Activated gamma-delta T cell treated with Interleukin-2 at 50 U/mL for 16 hours (primary cell): ENCODE measurements around the gene DPP4.
A peak's percentile ranks its signal among the peaks of the same experiment; 100 is the strongest.

Experiments
- DNase-seq: peaks from one replicate; pipeline ENCODE4 v3.0.0-alpha.2; 2020

The DPP4 gene

DNA sequence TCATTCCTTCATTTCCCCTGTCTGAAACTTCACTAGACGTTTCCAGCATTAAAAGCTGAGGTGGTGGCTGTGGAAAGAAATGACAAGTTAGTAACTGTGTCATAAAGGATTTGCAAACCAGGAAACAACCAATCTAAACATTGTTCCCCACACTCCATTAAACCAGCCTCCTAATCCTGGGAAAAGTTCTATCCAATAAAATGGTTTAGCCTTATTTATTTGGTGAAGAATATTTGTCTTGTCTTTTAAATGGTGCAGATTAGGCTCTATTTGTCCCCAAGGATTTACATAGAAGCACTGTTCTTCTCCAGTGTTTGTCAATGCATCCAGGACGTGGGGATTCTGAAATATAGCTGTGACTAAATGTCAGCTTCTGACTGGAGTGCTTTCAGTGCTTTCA is 10.5 kb upstream of the DPP4 start:
- DNase-seq, result no peak

DNA sequence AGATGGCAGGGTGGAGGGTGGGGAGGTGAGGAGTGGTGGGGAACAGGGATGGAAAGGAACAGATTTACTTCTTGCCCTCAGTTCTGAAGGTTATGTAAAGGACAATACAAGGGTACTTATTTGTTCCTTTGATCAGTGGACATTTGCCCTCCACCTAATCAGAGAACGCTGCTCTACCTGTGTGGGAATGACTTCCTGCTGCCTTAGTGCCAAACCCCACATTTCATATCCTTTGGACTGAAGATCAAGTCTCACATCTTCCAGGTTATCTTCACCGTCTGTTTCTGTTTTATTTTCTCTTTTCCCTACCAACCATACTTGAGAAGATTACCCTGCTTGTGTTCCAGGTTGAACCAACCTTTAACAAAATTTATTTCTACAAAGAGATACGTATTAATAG is 8.7 kb upstream of the DPP4 start:
- DNase-seq, result no peak

DNA sequence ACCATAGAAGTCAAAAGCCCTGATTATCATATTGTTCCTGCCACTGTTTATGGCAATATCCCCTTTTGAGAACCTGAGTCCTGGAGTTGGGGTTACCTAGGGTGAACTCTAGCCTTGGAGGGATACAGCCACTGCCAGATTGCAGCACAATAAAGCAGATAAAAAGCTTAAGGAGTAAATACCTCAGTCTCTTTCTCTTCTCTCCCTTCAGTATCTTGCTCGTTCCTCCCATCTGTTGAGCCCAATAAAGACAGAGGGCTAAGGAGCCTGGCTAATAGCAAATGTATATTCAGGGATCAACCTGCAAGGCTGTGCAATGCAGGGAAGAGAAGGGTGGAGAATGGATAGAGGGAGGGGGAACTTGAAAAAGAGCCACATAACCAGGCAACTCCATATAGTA is 8.0 kb upstream of the DPP4 start:
- no peak for DNase-seq

DNA sequence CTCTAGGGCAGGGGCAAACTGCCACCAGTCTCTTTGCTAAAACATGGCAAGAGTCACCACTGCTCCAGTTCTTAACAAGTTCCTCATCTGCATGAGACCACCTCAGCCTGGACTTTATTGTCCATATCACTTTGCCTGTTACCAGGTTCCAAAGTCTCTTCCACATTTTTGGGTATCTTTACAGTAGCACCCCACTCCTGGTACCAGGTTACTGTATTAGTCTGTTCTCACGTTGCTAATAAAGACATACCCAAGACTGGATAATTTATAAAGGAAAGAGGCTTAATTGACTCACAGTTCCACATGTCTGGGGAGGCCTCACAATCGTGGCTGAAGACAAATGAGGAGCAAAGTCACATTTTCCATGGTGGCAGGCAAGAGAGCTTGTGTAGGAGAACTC is 5.5 kb upstream of the DPP4 start:
- DNase-seq, result no peak

DNA sequence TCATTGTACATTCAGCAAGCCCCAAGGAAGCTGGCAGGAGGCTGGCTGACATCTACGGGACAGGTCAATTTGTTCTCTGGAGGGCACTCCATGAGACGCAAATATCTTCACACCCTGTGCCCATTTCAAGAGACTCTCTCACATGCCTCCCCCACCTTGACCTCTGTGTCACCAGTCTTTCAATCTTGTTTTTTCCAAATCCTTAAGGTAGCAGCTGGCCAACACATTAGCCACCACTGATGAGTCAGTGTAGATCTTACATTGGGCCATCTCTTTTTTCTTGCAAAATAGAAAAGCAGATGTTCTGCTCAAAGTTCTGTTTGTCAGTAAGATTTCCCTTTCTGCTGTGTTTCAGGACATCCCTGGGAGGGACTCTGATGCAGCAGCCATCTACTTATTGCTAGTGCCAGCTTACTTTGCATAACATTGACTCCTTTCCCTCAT is 1.7 kb upstream of the DPP4 start:
- DNase-seq, result no peak

DNA sequence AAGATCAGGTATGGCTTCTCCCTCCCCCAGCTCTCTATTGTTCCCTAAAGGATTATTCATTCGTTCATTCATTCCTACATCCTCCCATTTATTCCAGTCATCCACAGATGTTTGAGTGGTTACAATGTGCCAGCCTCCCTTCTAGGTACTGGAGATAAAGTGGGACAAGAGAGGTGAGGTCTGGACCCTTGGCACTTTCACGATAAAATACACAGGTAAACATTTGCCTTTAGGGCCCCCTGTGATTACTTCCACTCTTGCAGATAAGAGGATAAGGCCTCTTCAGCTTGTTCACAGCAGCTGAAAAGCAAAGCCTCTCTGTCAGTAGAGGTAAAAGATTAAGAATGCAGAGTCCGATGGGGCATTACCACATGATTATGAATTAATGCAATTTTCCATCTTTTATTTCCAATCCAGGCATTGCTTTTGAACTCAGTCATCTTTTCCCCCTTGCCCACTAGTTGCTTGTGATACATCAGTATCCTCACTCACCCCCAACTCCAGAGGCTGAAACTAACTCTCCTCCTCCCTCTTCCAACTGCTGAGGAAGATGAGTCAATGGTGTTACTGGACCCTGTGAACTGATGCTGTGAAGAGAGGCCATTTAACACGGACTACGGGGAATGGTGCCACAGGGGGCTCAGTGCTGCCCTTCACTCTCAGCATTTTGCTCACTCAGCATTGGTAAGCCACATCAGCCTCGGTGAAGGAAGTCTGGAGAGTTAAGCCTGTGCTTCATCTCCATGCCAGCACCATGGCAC is 1.1 kb upstream of the DPP4 start:
- no peak for DNase-seq

DNA sequence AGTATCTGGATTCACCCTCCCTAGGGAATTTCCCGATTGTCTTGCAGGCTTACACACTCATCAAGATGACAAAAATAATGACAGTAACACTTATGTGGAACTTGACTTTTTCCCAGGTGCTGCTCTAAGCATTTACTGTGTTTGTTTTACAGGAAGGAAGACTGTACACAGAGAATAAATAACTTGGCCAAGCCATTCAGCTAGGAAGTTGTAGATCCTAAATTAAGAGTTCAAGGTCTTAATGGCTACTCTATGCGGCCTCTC is 549 bp upstream of the DPP4 start:
- DNase-seq, result no peak

DNA sequence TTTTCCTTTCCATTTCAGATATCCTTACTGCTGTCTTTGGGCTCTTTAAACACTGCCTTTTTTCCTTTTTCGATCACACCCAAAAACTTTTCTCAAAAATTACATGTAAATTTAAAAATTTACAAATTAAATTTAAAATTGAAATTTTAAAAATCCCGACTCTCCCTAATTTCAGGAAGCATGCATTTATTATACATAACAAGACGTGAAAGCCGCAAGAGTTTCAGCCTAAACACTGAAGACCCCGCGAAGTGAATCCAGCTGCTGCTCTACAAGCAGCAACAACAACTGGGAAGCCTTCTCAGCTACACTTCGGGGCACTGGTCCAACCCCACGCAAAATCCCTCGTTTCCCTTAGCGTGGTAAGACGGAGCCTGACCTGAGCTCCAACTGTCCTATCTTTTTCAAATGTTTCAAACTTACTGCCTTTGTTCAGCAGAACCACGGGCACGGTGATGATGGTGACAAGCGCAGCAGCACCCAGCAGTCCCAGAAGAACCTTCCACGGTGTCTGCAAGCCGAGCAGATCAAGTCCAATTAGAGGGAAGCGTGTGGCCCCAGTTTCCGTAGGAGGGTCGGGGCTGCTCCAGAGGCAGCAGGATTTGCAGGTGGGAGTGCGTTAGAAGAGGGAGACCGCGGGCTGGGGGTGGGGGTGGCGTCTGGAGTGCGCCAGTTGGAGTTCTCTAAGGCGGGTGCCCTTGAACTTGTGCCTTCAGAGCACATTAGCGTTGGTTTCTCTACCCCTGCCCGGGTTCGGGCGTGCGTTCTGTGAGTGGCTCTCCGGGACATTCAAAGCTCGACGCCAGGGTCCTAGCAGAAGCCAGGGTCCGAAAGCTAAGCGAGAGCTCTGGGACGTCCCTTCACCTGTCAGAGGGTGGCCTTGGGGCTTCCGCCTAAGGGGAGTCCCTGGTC is 783 bp downstream of the DPP4 start:
- DNase-seq, result peak; percentile 6

DNA sequence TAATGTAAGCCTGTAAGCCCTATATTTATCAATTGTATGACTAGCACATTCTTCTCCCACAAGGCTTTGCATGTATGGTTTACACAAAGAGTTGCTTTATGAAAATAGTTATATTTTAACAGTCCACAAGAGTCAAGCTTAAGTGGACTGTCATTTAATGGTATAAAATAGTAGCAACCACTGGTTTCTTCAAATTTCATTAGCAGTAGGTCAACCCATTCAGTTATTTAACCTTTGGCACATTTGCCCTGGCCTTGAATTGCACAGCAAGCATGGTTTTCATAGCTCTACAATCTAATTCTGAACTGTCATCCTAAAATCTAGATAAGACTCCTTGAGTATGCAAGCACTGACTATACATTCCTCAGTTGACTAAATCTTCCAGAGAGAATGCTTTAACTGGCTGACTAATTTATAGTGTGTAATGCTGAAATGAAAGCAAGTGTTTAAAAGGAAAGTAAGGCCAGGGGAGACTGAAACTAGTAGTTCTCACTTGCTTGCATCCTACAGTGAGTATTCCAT is 1.8 kb downstream of the DPP4 start:
- no peak for DNase-seq

DNA sequence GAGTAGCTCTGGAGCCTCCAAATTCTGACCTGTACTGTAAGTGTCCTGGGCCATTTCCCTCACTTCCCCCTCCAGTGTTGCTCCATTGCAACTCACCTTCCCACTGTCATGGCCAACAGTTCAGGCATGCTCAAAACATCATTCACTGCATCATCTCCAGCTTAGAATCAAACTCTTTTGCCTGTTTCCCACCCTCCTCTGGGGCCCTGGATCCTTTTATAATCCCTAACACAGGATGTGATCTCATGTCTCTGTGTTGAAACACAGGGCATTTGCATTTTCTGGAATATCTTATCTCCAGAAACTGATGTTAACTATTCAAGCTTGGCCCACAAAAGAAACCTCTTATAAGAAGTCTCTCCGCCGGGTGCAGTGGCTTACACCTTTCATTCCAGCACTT is 3.0 kb downstream of the DPP4 start:
- DNase-seq, result no peak

DNA sequence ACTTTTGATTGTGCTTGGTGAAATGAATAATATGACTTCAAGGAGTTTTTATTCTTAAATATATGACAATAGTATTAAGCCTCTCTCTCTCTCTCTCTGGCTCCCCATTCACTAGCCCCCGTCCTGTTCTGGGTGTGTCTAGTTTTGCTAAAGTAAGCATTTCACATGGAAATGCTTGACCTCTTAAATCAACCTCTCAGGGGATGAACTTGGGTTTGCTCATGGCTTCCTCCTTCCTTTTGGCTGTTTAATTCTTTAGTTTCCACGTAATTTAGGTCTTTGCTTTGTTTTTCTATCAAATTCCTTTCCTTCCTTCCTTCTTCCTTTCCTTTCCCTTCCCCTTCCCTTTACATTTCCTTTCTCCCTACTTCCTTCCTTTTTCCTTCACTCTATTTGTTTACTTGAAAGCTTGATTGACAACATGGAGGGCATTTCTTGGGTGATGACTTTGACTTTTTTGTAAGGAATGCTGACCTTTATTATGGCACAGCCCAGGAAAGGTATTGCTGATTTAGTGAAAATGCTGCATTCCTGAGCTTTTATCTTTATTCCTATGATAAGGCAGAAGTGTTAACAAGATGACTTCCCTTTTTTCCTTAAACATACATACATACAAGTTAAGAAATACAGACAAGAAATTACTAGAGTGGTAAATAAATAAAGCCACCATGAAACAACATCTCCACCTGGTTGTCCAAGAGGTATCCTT is 3.6 kb downstream of the DPP4 start:
- no peak for DNase-seq

DNA sequence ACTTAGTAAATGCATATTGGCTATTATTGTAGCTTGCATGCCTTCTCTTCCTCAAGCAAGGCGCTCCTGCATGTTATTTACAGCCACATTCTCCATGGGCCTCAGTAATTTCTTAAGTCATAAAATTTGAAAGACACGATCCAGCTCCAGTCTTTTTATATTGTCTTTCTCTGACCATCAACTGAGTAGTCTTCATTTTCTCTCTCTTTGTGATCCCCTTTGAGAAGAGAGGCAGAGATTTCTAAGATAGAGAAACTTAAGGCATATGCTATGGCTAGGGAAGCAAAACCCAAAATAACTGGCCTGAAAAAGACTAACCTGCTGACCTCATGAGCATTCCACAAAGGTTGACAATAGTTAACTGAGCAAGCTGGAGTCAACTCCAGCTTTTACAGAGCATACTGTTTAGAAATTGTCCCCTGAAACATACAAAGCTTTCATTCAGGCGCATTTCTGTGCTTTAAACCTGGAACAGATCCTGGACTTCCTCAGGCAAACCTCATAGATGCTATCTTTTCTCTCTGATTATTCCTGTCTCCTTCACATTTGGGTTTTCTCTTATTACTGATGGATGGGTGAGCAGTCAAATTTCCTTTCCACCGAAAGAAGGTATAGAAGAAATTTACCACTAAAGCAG is 4.6 kb downstream of the DPP4 start:
- DNase-seq, result no peak

DNA sequence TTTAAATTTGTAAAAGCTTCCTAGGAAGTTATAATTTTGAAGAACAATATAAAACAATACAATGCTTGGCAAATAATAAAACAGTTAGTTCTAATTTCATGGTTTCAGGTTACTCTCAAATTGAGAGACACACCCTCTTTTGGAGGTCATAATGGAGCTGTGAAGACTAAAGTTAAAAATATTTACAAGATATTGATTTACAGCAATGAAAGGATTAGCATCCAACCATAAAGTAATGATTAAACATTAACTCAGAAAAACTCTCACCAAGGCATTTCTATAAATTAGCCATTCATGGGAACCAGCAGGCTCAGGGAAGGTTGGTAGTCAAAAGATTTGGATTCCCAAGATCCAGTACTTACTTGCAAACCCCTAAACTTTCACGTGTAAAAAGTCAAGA is 6.4 kb downstream of the DPP4 start:
- DNase-seq, result no peak

DNA sequence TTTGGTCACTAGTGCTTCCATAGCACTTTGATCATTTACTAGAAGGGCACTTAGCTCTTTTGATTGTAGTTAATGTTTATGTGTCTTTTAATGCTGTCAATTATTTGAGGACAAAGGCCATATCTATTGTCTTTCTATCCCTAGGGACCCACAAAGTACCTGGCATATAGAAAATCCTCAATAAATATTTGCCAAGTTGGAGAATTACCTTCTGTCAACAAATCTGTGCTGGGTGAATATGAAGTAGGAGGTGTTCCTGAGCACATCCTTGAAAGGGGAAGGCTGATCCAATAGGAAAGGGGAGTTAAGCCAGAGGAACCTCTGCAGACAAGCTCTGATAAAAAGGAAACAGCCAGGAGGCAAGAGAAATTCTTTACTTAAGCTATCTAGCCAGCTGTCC is 8.2 kb downstream of the DPP4 start:
- DNase-seq, result no peak

DNA sequence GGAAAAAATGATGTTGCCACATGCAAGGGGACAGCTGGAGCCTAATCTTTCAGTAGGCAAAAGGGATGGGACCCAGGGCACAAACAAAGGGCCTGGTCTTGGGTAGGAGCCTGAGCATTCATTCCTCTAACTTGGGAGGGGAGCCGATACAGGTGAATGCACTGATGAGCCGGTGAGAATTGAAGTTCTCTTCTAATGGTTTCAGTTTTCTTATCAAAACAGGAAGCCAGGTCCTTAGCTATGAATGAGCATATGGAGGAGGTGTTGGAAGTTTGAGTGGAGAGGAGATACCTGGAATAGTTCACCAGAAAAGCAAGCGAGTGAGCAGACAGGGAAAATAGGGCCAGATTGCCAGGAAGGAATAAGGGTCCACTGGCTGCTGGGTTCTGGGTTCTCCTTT is 10.1 kb downstream of the DPP4 start:
- no peak for DNase-seq

DNA sequence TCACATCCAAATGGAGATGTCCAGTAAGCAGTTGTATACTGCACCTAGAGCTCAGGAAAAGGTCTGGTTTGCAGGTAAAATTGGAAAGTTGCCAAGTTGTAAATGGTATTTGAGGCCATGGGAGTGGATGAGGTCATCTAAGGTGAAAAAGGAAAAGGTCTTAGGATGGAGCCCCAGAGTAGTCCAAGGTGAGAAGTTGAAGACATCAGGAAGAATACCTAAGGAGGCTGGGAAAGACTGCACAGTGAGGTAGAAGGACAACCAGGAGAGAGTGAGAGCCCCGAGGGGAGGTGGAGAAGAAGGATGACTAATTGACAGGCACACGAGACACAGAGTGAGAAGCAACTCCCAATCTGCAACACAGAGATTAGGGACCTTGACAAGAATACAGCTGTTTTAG is 10.7 kb downstream of the DPP4 start:
- no peak for DNase-seq

DNA sequence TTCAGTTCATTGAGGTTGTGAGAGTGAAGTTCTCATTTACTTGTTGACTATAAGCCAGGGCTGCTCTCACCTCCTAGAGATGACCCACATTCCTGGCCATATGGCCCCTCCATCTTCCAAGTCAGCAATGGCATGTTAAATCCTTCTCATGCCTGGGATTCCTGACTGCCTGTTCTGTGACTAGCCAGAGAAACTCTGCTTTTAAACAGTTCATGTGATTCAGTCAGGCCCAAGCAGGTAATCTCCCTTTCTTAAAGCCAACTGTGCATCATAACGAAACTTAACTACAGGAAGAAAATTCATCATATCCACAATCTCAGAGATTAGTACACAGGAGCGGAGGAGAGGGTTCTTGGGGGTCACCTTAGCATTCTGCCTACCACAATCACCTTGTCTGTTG is 11.5 kb downstream of the DPP4 start:
- no peak for DNase-seq

DNA sequence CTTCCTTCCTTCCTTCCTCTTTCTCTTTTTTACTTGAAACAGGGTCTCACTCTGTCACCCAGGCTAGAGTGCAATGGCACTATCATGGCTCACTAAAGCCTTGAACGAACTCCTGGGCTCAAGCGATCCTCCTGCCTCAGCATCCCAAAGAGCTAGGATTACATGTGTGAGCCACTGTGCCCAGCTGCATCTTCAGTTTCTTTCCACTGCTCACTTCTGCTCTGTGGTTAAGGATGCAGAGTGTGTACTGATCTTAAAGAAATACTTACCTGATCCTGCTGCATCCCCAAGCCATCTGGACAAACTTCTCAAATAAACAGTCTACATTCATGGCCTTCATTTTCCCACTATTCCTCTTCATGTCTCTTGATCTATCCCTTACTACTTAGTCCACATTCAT is 13.0 kb downstream of the DPP4 start:
- no peak for DNase-seq

DNA sequence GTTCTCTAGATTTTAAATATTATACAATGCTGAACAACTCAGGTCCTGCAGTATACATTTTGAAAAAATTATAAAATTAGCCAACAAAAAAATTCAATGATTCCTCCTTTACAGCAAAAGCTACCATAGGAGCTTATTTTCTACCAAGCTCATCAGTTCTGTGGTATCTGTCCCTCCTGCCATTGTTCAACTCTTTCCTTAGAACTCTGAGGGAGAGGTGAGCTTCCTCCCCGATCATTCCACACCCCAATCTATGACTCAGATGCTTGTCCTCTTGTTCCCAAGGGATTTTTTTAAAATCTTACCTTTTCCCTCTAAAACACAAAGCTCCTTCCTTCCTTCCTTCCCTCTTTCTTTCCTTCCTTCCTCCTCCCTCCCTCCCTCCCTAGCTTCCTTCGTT is 13.5 kb downstream of the DPP4 start:
- no peak for DNase-seq

DNA sequence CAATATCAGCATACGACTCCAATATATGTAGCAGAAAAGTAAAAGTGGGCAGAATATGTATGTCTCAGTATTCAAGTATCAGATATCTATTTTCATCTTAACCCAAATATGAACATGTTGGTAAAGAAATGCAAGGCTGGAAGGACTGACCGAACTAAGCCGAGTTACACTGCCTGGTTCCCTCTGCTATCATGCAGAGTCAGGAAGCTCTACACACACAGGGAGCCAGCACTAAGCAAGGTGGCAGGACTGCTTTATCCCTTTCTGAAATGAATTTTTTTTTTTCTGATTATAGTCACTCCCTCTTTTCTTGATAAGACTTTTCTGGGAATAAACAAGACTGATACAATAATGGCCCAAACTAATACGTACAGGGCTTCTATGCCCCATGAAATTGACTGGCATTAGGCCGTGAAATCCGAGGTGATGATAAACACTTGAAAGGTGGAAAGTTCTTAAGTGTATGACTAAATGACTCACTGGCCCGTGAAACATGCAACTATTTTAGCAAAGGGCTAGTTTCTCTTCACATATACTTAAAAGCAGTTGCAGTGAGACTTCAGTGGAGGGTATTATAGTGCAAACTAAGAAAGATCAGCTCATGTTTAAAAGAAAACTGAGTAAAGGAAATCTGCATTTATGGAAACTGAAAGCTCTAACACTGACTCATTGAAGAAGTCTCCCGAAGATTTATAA is 14.9 kb downstream of the DPP4 start:
- DNase-seq, result no peak

DNA sequence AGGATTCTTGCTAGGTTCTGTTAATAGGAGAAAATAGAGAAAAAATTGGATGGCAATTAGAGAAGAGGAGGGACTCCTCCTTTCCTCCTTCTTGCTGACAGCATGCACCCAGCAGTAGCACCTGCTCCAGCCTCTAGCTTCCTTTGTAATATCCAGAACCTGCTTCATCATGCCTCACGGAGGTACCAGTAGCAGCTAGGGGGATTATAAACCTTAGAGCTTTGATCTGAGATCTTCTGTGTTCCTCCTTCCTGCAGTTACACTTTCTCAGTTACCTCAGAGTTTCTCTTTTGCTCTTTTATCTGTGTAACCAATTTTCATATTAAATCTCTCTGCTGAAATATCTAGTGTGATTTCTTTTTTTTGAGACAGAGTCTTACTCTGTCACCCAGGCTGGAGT is 16.6 kb downstream of the DPP4 start:
- no peak for DNase-seq

DNA sequence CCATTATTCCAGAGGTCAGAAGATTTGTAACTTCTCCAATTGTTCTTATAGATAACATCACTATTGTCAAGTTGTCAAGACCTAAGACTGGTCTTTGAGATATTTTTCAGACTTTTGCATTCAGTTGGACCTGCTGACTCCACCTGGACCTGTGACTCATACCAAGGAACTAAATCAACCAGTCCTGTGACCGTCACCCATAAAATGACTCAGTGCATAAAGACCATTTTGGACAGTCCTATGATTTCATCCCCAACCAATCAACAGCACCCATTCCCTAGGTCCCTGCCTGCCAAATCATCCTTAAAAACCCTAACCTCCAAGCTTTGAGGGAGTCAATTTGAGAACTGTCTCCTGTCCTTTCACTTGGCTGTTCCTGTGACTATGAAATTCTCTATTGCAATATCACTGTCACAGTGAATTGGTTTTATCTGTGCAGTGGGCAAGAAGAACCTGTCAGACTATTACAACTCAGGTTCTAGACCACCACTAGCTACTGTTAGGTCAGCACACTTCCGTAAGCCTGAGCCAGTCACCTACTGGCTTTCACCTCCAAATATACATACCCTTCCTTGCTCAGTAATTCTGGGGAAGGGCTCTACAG is 17.1 kb downstream of the DPP4 start:
- DNase-seq, result no peak
